Spleen (tissue), 11 donors: Measurements from ENCODE around the gene DCPS. TPM values are rescaled to one million over a fixed set of nuclear protein-coding genes. Genes with fewer than 3 reads are reported as not detected.

Experiments used
- DNase-seq: peaks from one replicate; pipeline ENCODE4 v3.0.0-alpha.2; 2020
- H3K27ac ChIP-seq, 8 donors: fragments of 200-600 bp; sonication (generic) in 7 of 8; 1 replicate in 4 of 8; 2 replicates in 4 of 8; pipeline versions ENCODE4 v1.5.0 to v1.8.0; 2016 to 2021; ENCODE audit warnings: inconsistent platforms in 4 of 8, mild to moderate bottlenecking in 4 of 8, moderate library complexity in 1 of 8
- H3K27me3 ChIP-seq, 7 donors: fragments of 200-600 bp; sonication (generic) in 6 of 7; replicated peaks in 1 of 7; 1 replicate in 4 of 7; 2 replicates in 3 of 7; pipeline versions ENCODE4 v1.5.0 to v1.8.0; 2016 to 2021; ENCODE audit warnings: inconsistent platforms in 3 of 7, mild to moderate bottlenecking in 1 of 7
- H3K36me3 ChIP-seq, 6 donors: fragments of 200-600 bp; sonication (generic) in 5 of 6; 1 replicate in 4 of 6; 2 replicates in 2 of 6; pipeline versions ENCODE4 v1.5.0 to v1.8.0; 2016 to 2021; ENCODE audit warnings: inconsistent platforms in 2 of 6
- H3K4me1 ChIP-seq, 6 donors: fragments of 200-600 bp; sonication (generic) in 5 of 6; 1 replicate in 3 of 6; 2 replicates in 3 of 6; pipeline versions ENCODE4 v1.5.0 to v1.8.0; 2016 to 2021; ENCODE audit warnings: inconsistent platforms in 3 of 6
- H3K4me3 ChIP-seq, 8 donors: fragments of 200-600 bp; sonication (generic) in 7 of 8; 1 replicate in 4 of 8; 2 replicates in 4 of 8; pipeline versions ENCODE4 v1.5.0 to v1.8.0; 2016 to 2021; ENCODE audit warnings: inconsistent platforms in 4 of 8, mild to moderate bottlenecking in 4 of 8, moderate library complexity in 2 of 8
- H3K9me3 ChIP-seq, 8 donors: fragments of 200-600 bp; sonication (generic) in 7 of 8; 1 replicate in 4 of 8; 2 replicates in 4 of 8; pipeline versions ENCODE4 v1.5.0 to v1.8.0; 2016 to 2021; ENCODE audit warnings: inconsistent platforms in 4 of 8
- POLR2A ChIP-seq, 3 donors: fragments of 450-650 bp; IDR thresholded peaks; one replicate each; pipeline ENCODE4 v1.5.1; 2017; ENCODE audit warnings: antibody characterized with exemption in 3 of 3, mild to moderate bottlenecking in 1 of 3
- POLR2AphosphoS5 ChIP-seq, 3 donors: sonication (generic); formaldehyde crosslinking; IDR thresholded peaks; one replicate each; pipeline ENCODE4 v1.5.1; 2017; ENCODE audit warnings: antibody characterized with exemption in 3 of 3
- WGBS, 5 donors: extraction: QIAGEN DNeasy Blood & Tissue Kit in 3 of 5; methylation state at CpG; one replicate each; pipeline versions ENCODE4 v1.1.5 to v1.1.7; 2013 to 2018; 5-methylcytosine and 5-hydroxymethylcytosine counted together
- intact Hi-C: fragments of 100-400 bp; cut with DNase I; formaldehyde crosslinking; loops from one replicate; pipeline ENCODE4 v1.15.0; 2023; ENCODE audit warnings: low total_unique reads
- polyA plus RNA-seq, 3 donors: library from polyadenylated mRNA; stranded (reverse); fragments of 200-250 nt; gene quantifications; one replicate each; pipeline ENCODE4 v1.2.1, GENCODE V29; 2013
- total RNA-seq, 7 donors: library from RNA; depleted of rRNA in 3 of 7; stranded (reverse); fragments of >200 nt in 3 of 7; fragmentation: NEBNext Ultra II Directional in 4 of 7; extraction: Animal tissue kit (Norgen Biotek cat#: 25700) in 4 of 7; gene quantifications; one replicate each; pipeline versions ENCODE4 v1.1.0 to v1.2.1, GENCODE V29; 2016 to 2021
- TF ChIP-seq, protein P1 (sequence below), 11 experiments: fragments of 200-600 bp in 7 of 11; fragments of 450-650 bp in 4 of 11; sonication (generic) in 4 of 11; IDR thresholded peaks in 8 of 11; conservative IDR thresholded peaks in 3 of 11; 1 replicate in 7 of 11; 2 replicates in 4 of 11; pipeline versions ENCODE4 v1.4.0 to v1.8.0; 2016 to 2021; ENCODE audit warnings: antibody characterized with exemption in 11 of 11, inconsistent platforms in 4 of 11, mild to moderate bottlenecking in 1 of 11
- donor health status: healthy with polysubstance abuse.
- donor health status: DM: no; HTN: no; CAD: no; lungs with moderate emphysema.
- donor health status: DM: no; HTN: no; CAD: no.
- donor health status: Bipolar disorder and iron deficiency.
- donor health status: healthy.
- donor health status: DM: no; HTN: no; CAD: no.
- donor health status: DM: yes; HTN: yes; CAD: no.

DCPS gene
- total and polyA plus RNA-seq, 10 donors = 17.4 to 35.2 (median 22.7) TPM

DNA sequence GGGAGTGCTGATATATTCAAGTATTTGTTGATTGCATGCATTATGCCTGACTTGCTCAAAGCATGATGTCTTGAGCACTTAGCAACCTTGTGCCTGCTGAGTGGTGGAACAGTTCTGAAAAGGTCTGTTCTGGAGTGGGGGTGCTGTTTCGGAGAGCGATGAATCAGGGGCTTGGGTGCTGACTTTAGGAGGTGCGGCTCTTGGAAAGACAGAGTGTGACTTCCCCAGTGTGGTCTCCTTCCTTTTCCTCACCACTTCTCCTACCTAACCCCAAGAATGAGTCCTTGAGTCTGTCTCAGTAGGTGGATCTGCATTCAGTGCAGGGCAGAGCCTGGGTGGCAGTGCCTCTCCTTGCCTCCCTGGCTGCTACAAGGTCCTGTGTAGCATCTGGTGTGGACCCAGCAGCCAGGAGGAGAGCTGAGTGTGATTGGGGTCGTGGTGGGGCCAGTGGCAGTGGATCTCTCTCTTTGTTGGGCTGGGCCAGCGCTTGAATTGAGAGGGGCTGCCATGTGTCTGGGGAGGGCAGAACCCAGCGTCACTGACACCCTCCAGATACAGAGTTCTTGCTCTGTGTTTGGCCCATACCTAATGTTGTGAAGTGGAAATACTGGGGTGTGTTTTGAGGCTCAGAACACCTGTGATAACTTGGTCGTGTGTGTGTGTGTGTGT is 87.6 kb downstream of the DCPS start:
- DNase-seq = peak; percentile 67
- intact Hi-C loops = no loop called here
- no peaks in the 10 kb centered on the region for H3K27me3 ChIP-seq
- no peak for TF ChIP-seq POLR2A (IDR thresholded peaks at IDR 0.05)
- TF ChIP-seq, protein P1, sequence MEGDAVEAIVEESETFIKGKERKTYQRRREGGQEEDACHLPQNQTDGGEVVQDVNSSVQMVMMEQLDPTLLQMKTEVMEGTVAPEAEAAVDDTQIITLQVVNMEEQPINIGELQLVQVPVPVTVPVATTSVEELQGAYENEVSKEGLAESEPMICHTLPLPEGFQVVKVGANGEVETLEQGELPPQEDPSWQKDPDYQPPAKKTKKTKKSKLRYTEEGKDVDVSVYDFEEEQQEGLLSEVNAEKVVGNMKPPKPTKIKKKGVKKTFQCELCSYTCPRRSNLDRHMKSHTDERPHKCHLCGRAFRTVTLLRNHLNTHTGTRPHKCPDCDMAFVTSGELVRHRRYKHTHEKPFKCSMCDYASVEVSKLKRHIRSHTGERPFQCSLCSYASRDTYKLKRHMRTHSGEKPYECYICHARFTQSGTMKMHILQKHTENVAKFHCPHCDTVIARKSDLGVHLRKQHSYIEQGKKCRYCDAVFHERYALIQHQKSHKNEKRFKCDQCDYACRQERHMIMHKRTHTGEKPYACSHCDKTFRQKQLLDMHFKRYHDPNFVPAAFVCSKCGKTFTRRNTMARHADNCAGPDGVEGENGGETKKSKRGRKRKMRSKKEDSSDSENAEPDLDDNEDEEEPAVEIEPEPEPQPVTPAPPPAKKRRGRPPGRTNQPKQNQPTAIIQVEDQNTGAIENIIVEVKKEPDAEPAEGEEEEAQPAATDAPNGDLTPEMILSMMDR (IDR thresholded peaks at IDR 0.05 in 8 of 11, conservative IDR thresholded peaks at IDR 0.05 in 3 of 11) = no peak
- no peak for TF ChIP-seq POLR2AphosphoS5 (IDR thresholded peaks at IDR 0.05)
- 49 to 72% (median 62%) methylated on average over 7 of the region's 7 CpGs for WGBS, 5 donors
- peaks cover 9 to 73% (median 47%) of the 10 kb centered on the region in 6 donors for H3K4me1 ChIP-seq
- H3K4me3 ChIP-seq = no peak overlapping the region
- no peaks in the 10 kb centered on the region for H3K9me3 ChIP-seq
- no peaks in the 10 kb centered on the region for H3K36me3 ChIP-seq
- H3K27ac ChIP-seq = peak overlapping the region in 5 of 8 donors; percentile 47 to 69 (median 53)

DNA sequence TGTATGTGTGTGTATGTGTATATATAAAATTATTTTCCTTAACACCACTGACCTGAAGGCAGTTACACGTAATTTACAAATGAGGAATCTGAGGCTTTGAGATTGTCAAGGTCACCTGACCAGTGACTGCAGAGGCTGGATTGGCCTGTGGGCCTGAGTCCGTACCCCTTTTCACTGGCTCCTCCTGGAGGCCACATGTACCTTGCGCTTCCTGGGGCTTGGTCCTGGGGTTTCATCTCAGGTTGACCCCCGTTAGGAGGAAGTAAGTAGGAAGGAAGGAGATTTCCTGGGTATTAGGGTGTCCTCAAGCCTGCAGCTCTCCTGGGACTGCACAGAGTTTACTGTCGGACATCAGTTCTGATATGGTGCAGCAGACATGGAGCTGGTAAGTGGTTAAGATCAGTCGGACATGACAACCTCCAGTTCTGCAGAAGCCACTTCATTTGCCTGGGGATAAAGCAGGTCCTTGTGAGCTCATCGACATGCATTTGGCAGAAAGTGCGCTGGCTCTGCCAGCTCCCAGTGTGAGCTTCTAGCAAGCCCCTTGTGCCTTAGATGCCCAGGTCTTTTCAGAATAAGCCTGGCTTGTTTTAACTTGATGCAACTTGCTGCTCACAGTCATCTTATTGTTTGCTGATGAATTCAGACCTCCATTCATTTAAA is 88.2 kb downstream of the DCPS start:
- H3K27ac ChIP-seq = peak overlapping the region in 5 of 8 donors; percentile 20 to 69 (median 53)
- no peaks in the 10 kb centered on the region for H3K27me3 ChIP-seq
- DNase-seq = peak; percentile 78
- no peaks in the 10 kb centered on the region for H3K36me3 ChIP-seq
- peaks cover 4 to 69% (median 40%) of the 10 kb centered on the region in 6 donors for H3K4me1 ChIP-seq
- no peak overlapping the region for H3K4me3 ChIP-seq
- TF ChIP-seq, protein P1 (IDR thresholded peaks at IDR 0.05 in 8 of 11, conservative IDR thresholded peaks at IDR 0.05 in 3 of 11) = peak in 2 of 11 experiments; percentile 18 to 19
- TF ChIP-seq POLR2AphosphoS5 (IDR thresholded peaks at IDR 0.05) (no peak), POLR2A (IDR thresholded peaks at IDR 0.05) (no peak)
- WGBS, 5 donors = 19 to 43% (median 34%) methylated on average over 8 of the region's 8 CpGs
- H3K9me3 ChIP-seq = no peaks in the 10 kb centered on the region
- intact Hi-C loops = no loop called here

DNA sequence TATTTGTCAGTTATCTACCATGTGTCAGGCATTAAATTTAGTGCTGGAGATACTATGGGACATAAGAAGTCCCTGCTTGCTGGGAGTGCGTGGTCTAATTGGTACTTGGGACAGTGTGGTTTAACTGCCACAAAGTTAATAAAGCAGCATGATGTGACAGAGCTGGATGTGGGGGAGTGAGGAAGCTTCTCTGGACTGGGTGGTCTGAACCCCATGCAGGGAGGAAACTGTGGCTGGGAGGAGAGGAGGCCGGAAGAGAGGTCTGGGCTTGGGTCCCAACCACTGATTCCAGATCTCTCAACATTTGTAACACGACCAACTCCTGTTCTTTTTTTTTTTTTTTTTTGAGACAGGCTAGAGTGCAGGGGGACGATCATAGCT is 88.8 kb downstream of the DCPS start:
- H3K9me3 ChIP-seq = no peaks in the 10 kb centered on the region
- peak overlapping the region in 5 of 8 donors; percentile 20 to 69 (median 53) for H3K27ac ChIP-seq
- peak; percentile 43 for DNase-seq
- intact Hi-C loops = no loop called here
- no peak for TF ChIP-seq POLR2A (IDR thresholded peaks at IDR 0.05)
- TF ChIP-seq, protein P1 (IDR thresholded peaks at IDR 0.05 in 8 of 11, conservative IDR thresholded peaks at IDR 0.05 in 3 of 11) = no peak
- TF ChIP-seq POLR2AphosphoS5 (IDR thresholded peaks at IDR 0.05) = no peak
- no peaks in the 10 kb centered on the region for H3K27me3 ChIP-seq
- H3K4me3 ChIP-seq = no peak overlapping the region
- no peaks in the 10 kb centered on the region for H3K36me3 ChIP-seq
- peaks cover 3 to 64% (median 35%) of the 10 kb centered on the region in 6 donors for H3K4me1 ChIP-seq
- 7 to 38% (median 20%) methylated on average over 4 of the region's 4 CpGs for WGBS, 5 donors

DNA sequence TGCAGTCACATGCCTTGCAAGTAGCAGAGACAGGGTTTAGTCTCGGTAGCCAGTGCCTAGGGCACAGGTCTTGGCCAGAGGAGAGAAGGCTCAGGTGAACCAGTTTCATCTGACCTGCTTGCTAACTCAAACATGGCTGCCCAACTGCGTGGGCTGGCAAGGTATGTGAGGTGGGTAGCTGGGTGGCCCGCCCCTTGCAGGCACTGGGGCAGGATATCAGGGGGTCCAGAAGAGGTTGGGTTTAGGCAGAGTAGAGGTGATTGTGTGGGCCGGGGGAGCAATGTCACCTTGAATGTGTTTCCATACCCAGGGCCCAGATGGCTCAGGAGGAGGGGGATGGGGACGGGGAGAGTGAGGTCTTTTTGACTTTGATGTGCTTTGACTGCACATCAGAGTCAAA is 89.3 kb downstream of the DCPS start:
- no peak overlapping the region for H3K4me3 ChIP-seq
- peak overlapping the region in 4 of 8 donors; percentile 36 to 64 (median 50) for H3K27ac ChIP-seq
- no peaks in the 10 kb centered on the region for H3K27me3 ChIP-seq
- peak; percentile 61 for DNase-seq
- H3K4me1 ChIP-seq = peaks cover 3 to 59% (median 30%) of the 10 kb centered on the region in 6 donors
- H3K36me3 ChIP-seq = no peaks in the 10 kb centered on the region
- no peak for TF ChIP-seq POLR2AphosphoS5 (IDR thresholded peaks at IDR 0.05)
- TF ChIP-seq, protein P1 (IDR thresholded peaks at IDR 0.05 in 8 of 11, conservative IDR thresholded peaks at IDR 0.05 in 3 of 11) = no peak
- TF ChIP-seq POLR2A (IDR thresholded peaks at IDR 0.05) = no peak
- no peaks in the 10 kb centered on the region for H3K9me3 ChIP-seq
- 68 to 84% (median 76%) methylated on average over 5 of the region's 5 CpGs for WGBS, 5 donors
- intact Hi-C loops = no loop called here
